Endothelial cell (in vitro differentiated cells): Measurements from ENCODE around the gene CARD8. TPM values are rescaled to one million over a fixed set of nuclear protein-coding genes. Genes with fewer than 3 reads are reported as not detected.

Source experiments
- DNase-seq: peaks from one replicate; pipeline ENCODE4 v3.0.0; 2021; ENCODE audit warnings: low spot score
- H3K27ac Mint-ChIP-seq: one replicate; pipeline ENCODE4 v1.8.0; 2021; ENCODE audit warnings: mixed read lengths, inconsistent platforms; ENCODE audit not compliant: unreplicated experiment
- H3K27me3 Mint-ChIP-seq: one replicate; pipeline ENCODE4 v1.8.0; 2021; ENCODE audit warnings: mild to moderate bottlenecking, moderate library complexity, mixed read lengths, inconsistent platforms; ENCODE audit not compliant: unreplicated experiment
- H3K36me3 Mint-ChIP-seq: one replicate; pipeline ENCODE4 v1.8.0; 2021; ENCODE audit warnings: mild to moderate bottlenecking, low read depth, mixed read lengths, inconsistent platforms; ENCODE audit not compliant: unreplicated experiment
- H3K4me1 Mint-ChIP-seq: one replicate; pipeline ENCODE4 v1.8.0; 2021; ENCODE audit warnings: mild to moderate bottlenecking, mixed read lengths, inconsistent platforms; ENCODE audit not compliant: unreplicated experiment
- H3K4me3 Mint-ChIP-seq: one replicate; pipeline ENCODE4 v1.8.0; 2021; ENCODE audit warnings: mild to moderate bottlenecking, mixed read lengths, inconsistent platforms; ENCODE audit not compliant: unreplicated experiment
- H3K9me3 Mint-ChIP-seq: one replicate; pipeline ENCODE4 v1.8.0; 2021; ENCODE audit warnings: mixed read lengths, inconsistent platforms; ENCODE audit not compliant: unreplicated experiment
- total RNA-seq: library from RNA; stranded (reverse); fragmentation: NEBNext Ultra II Directional; extraction: Animal tissue kit (Norgen Biotek cat#: 25700); gene quantifications from one replicate; pipeline ENCODE4 v1.2.1, GENCODE V29; 2021; ENCODE audit not compliant: unreplicated experiment
- TF ChIP-seq, protein P1 (sequence below): fragments of 200-600 bp; sonication (generic); IDR thresholded peaks from one replicate; pipeline ENCODE4 v1.5.0; 2021; ENCODE audit warnings: antibody characterized with exemption; ENCODE audit not compliant: unreplicated experiment

The CARD8 gene
- total RNA-seq, 1 donor from 2014 or later: 210 TPM

DNA sequence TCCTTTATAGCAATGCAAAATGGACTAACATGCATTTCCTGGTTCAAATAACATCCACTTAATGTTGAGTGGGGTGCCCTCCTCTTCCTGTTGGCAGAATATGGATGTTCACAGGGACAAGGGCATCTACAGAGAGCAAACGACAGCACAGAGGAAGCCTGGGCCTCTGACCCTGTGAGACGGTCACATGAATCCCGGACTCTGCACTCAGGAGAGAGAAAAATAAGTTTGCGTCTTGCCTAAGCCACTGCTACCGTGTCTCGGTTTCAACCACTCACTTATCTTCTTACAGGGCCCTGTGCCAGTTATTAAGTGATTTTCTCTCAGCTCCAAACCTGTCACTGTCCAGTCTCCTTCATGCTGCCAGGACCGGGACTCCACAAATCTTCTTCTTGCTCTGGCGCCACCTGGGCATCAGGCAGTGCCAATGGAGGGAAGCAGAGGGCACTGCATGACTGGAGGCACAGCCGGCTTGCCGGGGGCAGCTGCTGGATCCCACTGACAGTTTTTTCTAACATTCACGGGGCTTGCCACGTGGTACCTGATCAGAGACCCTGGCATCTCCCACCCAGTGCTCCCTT is 97.4 kb downstream of the CARD8 start:
- Mint-ChIP-seq H3K9me3 (no peaks in the 10 kb centered on the region), H3K36me3 (peaks cover 27% of the 10 kb centered on the region), H3K4me1 (peaks cover 4% of the 10 kb centered on the region), H3K27me3 (peaks cover 3% of the 10 kb centered on the region), H3K27ac (no peak overlapping the region), H3K4me3 (no peak overlapping the region)
- DNase-seq: no peak
- TF ChIP-seq, protein P1, sequence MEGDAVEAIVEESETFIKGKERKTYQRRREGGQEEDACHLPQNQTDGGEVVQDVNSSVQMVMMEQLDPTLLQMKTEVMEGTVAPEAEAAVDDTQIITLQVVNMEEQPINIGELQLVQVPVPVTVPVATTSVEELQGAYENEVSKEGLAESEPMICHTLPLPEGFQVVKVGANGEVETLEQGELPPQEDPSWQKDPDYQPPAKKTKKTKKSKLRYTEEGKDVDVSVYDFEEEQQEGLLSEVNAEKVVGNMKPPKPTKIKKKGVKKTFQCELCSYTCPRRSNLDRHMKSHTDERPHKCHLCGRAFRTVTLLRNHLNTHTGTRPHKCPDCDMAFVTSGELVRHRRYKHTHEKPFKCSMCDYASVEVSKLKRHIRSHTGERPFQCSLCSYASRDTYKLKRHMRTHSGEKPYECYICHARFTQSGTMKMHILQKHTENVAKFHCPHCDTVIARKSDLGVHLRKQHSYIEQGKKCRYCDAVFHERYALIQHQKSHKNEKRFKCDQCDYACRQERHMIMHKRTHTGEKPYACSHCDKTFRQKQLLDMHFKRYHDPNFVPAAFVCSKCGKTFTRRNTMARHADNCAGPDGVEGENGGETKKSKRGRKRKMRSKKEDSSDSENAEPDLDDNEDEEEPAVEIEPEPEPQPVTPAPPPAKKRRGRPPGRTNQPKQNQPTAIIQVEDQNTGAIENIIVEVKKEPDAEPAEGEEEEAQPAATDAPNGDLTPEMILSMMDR: no peak

Other genes starting within 250 kb of the CARD8 start
- not detected for gene CABP5, start 211.8 kb downstream of the CARD8 start, total RNA-seq
- 1.1 TPM for gene PLA2G4C, start 145.1 kb downstream of the CARD8 start, total RNA-seq
- gene LIG1, start 85.6 kb downstream of the CARD8 start, total RNA-seq: 51.5 TPM
- 8.8 TPM for gene ZSWIM9, start 85.2 kb downstream of the CARD8 start, total RNA-seq
- gene ZNF114, start 14.2 kb upstream of the CARD8 start, total RNA-seq: 12.2 TPM
- gene EMP3, start 69.6 kb upstream of the CARD8 start, total RNA-seq: 10.0 TPM
- 8.5 TPM for gene TMEM143, start 108.0 kb upstream of the CARD8 start, total RNA-seq
- not detected for gene SYNGR4, start 108.5 kb upstream of the CARD8 start, total RNA-seq
- 325 TPM for gene KDELR1, start 135.6 kb upstream of the CARD8 start, total RNA-seq
- gene GRIN2D, start 137.8 kb upstream of the CARD8 start, total RNA-seq: 25.2 TPM
- gene GRWD1, start 190.1 kb upstream of the CARD8 start, total RNA-seq: 38.4 TPM
- 0.95 TPM for gene KCNJ14, start 199.7 kb upstream of the CARD8 start, total RNA-seq
- gene CYTH2, start 213.5 kb upstream of the CARD8 start, total RNA-seq: 165 TPM